Hematopoietic multipotent progenitor cell (in vitro differentiated cells): ENCODE measurements around the gene SLC6A2. TPM values are rescaled to one million over a fixed set of nuclear protein-coding genes. Genes with fewer than 3 reads are reported as not detected.

Experiments
- DNase-seq, 3 donors: peaks; one replicate each; pipeline ENCODE4 v3.0.0-alpha.2; 2011 to 2015; ENCODE audit warnings: low read depth in 2 of 3, low spot score in 2 of 3
- total RNA-seq: library from RNA; depleted of rRNA; stranded (reverse); fragments of >200 nt; gene quantifications from one replicate; pipeline ENCODE4 v1.2.3, GENCODE V29; 2012

SLC6A2 gene
- total RNA-seq, 1 donor: 0.27 TPM

DNA sequence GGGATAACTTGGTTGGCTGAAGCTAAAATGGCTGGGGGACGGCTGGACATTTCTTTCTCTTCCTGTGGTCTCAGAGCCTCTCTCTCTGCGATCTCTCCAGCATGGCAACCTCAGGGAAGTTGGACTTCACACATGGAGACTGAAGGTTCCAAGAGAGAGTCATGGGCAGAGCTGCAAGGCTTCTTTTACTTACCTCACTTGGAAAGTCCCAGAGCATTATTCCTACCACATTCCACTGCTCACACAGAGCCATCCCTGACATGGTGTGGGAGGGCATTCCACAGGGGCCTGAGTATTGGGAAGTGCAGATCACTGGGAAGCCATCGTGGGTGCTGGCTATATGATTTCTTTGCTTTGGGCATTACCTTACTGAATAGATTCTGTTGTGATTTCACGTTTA is 9.8 kb upstream of the SLC6A2 start:
- no peak for DNase-seq

GRCh38 chr16:55647343-55647742 is 8.4 kb upstream of the SLC6A2 start:
- no peak for DNase-seq

DNA sequence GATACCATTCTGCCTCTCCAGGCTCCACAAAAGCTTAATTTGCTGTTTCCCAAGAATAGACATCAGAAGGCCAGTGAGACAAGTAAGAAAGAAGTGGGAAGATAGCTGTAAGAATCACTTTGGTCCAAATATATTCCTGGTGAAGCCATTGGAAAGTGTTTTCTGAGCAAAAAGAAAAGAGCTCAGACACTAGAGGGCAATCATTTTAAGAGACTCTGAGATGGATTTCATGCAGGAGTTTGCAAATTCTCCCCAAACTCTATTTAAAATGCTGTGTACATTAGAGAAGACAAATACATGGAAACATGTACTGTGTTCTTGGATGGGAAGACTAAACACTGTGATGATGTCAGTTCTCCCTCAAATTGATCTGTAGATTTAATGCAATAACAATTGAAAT is 8.0 kb upstream of the SLC6A2 start:
- no peak for DNase-seq

DNA sequence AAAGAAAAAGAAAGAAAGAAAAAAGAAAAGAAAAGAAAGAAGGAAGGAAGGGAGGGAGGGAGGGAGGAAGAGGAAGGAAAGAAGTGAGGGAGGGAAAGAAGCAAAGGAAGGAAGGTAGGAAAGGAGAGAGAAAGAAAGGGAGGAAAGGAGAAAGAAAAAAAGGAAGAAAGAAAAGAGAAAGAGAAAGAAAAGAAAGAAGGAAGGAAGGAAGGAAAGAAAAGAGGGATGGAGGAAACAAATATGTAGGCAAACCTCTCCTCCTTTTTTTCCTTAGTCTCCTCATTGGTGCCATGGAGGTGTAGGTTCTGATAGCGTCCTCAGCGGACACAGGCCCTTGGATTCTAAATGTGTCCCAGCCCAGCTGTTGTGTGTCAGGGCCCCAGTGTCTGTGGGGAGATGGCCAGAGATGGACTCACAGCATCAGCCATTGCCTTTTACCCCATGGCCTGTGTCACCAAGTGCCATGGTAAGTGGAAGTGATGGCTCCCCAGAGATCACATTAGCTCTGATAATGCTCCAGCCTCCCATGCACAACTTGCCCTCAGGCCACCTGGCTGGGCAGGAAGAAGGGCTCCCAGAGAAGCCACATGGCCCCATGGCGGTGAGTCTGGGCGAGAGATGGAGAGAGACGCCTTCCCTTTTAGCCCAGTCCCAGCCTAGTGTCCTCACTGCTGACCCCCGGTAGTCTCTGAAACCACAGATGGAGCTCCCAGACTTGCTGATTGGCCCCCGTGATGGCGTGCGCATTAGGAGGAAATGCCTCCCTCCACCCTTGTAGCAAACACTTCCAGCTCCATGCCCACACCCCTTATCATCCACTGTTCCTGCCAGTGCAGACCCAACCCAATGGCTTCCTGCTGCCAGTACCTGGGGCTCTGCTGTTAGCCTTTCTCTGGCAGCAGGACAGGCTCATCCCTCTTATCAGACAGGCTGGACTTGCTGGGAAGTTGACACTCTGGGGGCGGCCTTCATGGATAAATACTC is 3.7 kb upstream of the SLC6A2 start:
- no peak for DNase-seq

DNA sequence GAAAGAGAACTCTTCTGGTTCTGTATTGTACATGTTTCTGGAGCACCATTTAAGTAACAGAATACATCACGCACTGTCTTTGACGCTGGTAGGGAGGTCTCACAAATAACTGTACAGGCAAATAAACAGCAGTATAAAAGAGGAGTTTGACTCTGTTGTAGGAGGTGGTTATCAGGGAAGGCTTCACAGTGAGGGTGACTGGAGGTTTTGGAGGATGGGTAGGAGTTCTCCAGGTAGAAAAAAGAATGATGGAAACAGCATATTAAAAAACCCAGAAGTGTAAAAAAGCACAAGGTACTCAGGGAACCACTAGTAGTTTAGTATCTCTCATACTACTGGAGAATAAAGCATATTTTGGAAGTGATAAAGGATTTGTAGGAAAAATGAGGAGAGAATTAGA is 2.7 kb upstream of the SLC6A2 start:
- no peak for DNase-seq

GRCh38 chr16:55655381-55655896 is 349 bp upstream of the SLC6A2 start:
- no peak for DNase-seq

DNA sequence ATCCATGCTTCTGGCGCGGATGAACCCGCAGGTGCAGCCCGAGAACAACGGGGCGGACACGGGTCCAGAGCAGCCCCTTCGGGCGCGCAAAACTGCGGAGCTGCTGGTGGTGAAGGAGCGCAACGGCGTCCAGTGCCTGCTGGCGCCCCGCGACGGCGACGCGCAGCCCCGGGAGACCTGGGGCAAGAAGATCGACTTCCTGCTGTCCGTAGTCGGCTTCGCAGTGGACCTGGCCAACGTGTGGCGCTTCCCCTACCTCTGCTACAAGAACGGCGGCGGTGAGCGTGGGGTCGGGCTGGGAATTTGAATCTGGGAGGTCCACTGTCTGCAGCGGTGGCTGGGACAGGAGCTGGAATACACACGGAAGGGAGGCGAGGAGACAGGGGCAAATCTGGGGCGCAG is 904 bp downstream of the SLC6A2 start:
- peak in 1 of 3 donors; percentile 12 for DNase-seq

GRCh38 chr16:55657616-55658015 is 1.8 kb downstream of the SLC6A2 start:
- no peak for DNase-seq

DNA sequence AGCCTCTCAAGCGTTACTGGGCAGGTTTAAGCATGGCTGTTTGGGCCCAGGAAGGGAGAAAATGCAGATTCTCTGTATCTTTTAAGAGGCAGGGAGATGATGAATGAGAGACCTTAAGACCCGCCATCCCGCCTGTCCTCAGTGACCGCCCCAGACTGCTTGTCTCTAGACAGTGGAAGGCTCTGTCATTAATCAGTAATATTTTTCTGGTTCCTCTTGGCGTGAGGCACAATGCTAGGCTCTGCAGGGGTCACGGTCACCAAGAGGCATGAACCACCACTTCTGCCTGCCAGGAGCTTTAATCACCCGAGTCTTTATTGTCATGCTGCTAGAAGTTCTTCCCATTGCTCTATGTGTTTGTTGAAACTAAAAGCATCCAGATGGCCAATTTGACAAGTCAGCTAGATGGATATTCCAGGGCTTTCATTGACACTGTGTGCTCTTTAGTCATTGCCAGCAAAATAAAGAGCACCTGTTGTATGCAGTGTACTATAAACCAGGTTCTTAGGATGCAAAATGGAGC is 3.2 kb downstream of the SLC6A2 start:
- no peak for DNase-seq

DNA sequence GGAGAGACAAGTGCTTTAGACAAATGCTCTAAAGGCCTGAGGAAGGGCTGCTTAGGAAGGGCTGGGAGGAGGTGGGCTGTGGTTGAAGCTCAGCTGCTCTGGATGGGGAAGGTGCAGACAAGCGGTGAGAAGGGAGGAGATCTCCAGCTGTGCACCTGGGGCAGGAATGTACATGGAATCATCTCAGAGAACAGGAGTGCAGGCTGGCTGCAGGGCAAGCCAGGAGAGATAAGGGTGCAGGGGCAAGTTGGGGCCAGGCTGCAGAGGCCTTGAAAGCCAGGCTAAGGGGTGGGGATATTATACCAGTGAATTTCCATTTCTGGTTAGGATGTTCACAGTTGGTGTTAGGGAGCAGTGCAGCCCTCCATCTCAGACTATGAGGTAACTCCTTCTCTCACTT is 4.2 kb downstream of the SLC6A2 start:
- DNase-seq: no peak

GRCh38 chr16:55660828-55661227 is 5.0 kb downstream of the SLC6A2 start:
- DNase-seq: no peak

- no peak for DNase-seq
Observed at GRCh38 chr16:55661941-55662643, 6.3 kb downstream of the SLC6A2 start.

DNA sequence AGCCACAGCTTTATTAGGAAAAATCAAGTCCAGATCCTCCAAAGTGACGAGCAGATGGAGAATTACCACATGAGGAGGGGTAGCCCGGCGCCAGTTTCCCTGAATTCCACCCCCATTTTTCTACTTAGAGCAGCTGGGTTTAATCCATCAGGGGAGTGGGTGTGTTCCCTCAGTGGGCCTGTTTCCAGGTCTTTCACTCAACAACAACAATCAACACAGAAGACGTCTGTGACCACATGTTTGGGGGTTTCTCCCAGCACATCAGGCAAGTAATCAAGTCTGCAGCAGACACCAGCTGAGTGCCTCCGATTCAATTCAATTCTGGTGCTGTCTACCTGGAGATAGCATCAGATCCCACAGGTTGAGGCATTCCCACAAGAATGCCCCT is 6.8 kb downstream of the SLC6A2 start:
- DNase-seq: no peak

GRCh38 chr16:55663225-55663624 is 7.4 kb downstream of the SLC6A2 start:
- DNase-seq: no peak

DNA sequence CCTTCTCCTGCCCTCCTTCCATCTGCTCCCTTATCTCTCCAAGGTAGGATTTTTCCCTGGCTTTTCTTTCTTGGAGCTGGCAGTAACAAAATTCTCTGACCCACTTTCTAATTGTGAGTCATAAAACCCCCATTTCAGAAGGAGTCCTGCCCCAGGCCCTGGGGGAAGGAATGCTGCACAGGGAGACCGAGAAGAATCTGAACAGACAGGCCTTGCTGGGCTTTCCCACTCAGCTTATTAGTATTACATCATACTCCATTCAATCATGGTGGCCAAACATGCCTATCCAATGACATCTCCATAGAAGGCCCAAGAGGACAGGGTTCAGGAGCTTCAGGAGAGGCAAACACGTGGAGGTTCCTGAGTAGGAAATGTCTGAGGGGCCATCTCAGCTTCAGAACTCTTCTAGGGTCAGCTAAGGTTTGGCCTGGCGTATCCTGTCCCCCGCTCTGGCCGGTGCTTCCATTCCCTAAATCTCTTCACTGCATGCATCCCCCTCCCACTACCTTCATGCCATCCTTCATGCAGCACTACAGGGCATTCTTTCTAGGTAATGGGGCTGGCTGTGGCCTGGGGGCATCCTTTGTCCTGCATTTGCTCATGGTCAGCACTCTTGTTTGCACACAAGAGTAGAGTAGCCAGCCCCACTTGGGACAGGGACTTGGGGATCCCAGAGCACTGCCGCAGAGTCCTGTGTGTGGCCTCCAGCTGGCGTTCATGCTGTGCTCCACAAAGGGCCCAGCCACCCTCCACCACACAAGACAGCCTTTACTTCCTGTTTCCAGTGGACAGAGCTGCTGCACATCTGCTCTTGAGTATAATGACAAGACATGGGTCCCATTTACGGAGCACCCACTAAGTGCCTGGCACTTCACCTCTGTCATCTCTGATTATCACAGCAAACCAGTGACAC is 8.2 kb downstream of the SLC6A2 start:
- DNase-seq: peak in 1 of 3 donors; percentile 20

GRCh38 chr16:55664786-55665407 is 9.1 kb downstream of the SLC6A2 start:
- DNase-seq: no peak

GRCh38 chr16:55665511-55665910 is 9.7 kb downstream of the SLC6A2 start:
- no peak for DNase-seq

DNA sequence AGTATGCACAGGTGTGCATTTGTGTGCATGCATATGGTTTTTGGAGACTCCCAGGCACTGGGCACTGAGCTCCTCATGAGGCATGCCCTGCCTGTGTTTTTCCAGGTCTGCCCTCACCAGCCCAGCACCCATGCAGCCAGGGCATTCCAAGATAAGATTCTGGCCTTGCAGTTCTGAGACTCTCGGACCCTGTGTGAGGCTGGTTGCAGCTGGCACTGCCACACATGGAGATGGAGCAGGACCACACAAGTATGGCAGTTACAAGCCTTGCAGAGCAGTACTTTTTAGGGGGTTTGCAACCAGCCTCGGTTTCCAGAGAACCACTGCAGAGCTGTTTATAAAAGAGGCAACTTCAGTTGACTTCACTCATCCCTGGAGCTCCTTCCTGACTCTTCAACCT is 10.2 kb downstream of the SLC6A2 start:
- DNase-seq: no peak

GRCh38 chr16:55667753-55668152 is 12.0 kb downstream of the SLC6A2 start:
- no peak for DNase-seq
